NCI-H2107 treated with DMSO at 0.1 percent for 48 hours (cell line): ENCODE data around the gene HTR1E.
"Not testable (repeated sequence)": the region's sequence is repeated elsewhere in the genome, so short reads cannot be mapped to it uniquely, and the experiment has no call there.

Experiments
- DNase-seq: peaks from one replicate; lab custom pipeline; 2025; ENCODE audit not compliant: unreplicated experiment; lab: John Stamatoyannopoulos, UW

HTR1E gene

GRCh38 chr6:86937219-86938079 lies at the start of gene HTR1E:
Gene HTR1E (plus strand): TSS chr6:86937528. CDS start chr6:87015335, 77,807 bp downstream.
- DNase-seq = peak; percentile 30

- no peak for DNase-seq
These were observed 49.0 kb upstream of the HTR1E start for GRCh38 chr6:86888301-86888700.

- DNase-seq = not testable (repeated sequence)
These were observed 40.1 kb upstream of the HTR1E start for GRCh38 chr6:86897265-86897664.

- DNase-seq = no peak
These were observed 23.5 kb upstream of the HTR1E start for GRCh38 chr6:86913795-86914194.

GRCh38 chr6:86916393-86916792 lies 20.9 kb upstream of the HTR1E start:
- no peak for DNase-seq

GRCh38 chr6:86927138-86927537 lies 10.2 kb upstream of the HTR1E start:
- DNase-seq = not testable (repeated sequence)

GRCh38 chr6:86927859-86928258 lies 9.5 kb upstream of the HTR1E start:
- not testable (repeated sequence) for DNase-seq

- no peak for DNase-seq
These were observed 3.0 kb upstream of the HTR1E start for GRCh38 chr6:86934365-86934764.

GRCh38 chr6:86936834-86937218 lies 502 bp upstream of the HTR1E start:
- no peak for DNase-seq

GRCh38 chr6:86938814-86939213 lies 1.5 kb downstream of the HTR1E start:
- DNase-seq = no peak

- DNase-seq = no peak
These were observed 4.1 kb downstream of the HTR1E start for GRCh38 chr6:86941461-86941860.

- no peak for DNase-seq
These were observed 5.6 kb downstream of the HTR1E start for GRCh38 chr6:86942769-86943516.

GRCh38 chr6:86943819-86944407 lies 6.6 kb downstream of the HTR1E start:
- no peak for DNase-seq

- DNase-seq = no peak
These were observed 12.4 kb downstream of the HTR1E start for GRCh38 chr6:86949771-86950170.

- no peak for DNase-seq
These were observed 15.7 kb downstream of the HTR1E start for GRCh38 chr6:86952991-86953390.

GRCh38 chr6:86959656-86960055 lies 22.3 kb downstream of the HTR1E start:
- DNase-seq = no peak

GRCh38 chr6:86961455-86962200 lies 24.3 kb downstream of the HTR1E start:
- no peak for DNase-seq

- DNase-seq = no peak
These were observed 26.0 kb downstream of the HTR1E start for GRCh38 chr6:86963352-86963751.

- no peak for DNase-seq
These were observed 26.8 kb downstream of the HTR1E start for GRCh38 chr6:86964029-86964579.

GRCh38 chr6:86966271-86966670 lies 28.9 kb downstream of the HTR1E start:
- no peak for DNase-seq

GRCh38 chr6:86969573-86969972 lies 32.2 kb downstream of the HTR1E start:
- DNase-seq = no peak
